ENCODE results near the gene ETNPPL. TPM values are rescaled to one million over a fixed set of nuclear protein-coding genes. Genes with fewer than 3 reads are reported as not detected.

ETNPPL gene
- total RNA-seq, 1 experiment from 2014 or later: 0.35 TPM

- no peak for TF ChIP-seq CTCF (IDR thresholded peaks at IDR 0.05; ENCODE audit: unreplicated experiment)
- Mint-ChIP-seq H3K4me1 (ENCODE audit: low read depth, unreplicated experiment) (peaks cover 8% of the 10 kb centered on the region), H3K27me3 (ENCODE audit: unreplicated experiment) (no peaks in the 10 kb centered on the region), H3K4me3 (ENCODE audit: low read depth, unreplicated experiment) (peak overlapping the region; percentile 75), H3K27ac (ENCODE audit: unreplicated experiment) (no peak overlapping the region), H3K9me3 (ENCODE audit: low read depth, unreplicated experiment) (no peaks in the 10 kb centered on the region), H3K36me3 (ENCODE audit: insufficient read depth, unreplicated experiment) (peaks cover 14% of the 10 kb centered on the region)
- no peak for DNase-seq
- intact Hi-C loops (cut with micrococcal nuclease; ENCODE audit: unreplicated experiment): no loop called here
- CTCF ChIA-PET: no interaction called here
- BruUV-seq (replicated peaks): no TSS peak
Observed at GRCh38 chr4:108763226-108763593, 357 bp upstream of the ETNPPL start.

GRCh38 chr4:108758498-108758897 lies 4.4 kb downstream of the ETNPPL start:
- CTCF ChIA-PET: interaction anchor here (0.8 kb wide), 1 partner anchor 585 kb away, joined by 6 read pairs; no protein-coding TSS in a partner anchor
- BruUV-seq (replicated peaks): no TSS peak
- Mint-ChIP-seq H3K4me1 (ENCODE audit: low read depth, unreplicated experiment) (peaks cover 8% of the 10 kb centered on the region), H3K27ac (ENCODE audit: unreplicated experiment) (no peak overlapping the region), H3K9me3 (ENCODE audit: low read depth, unreplicated experiment) (no peaks in the 10 kb centered on the region), H3K36me3 (ENCODE audit: insufficient read depth, unreplicated experiment) (peaks cover 14% of the 10 kb centered on the region), H3K4me3 (ENCODE audit: low read depth, unreplicated experiment) (no peak overlapping the region), H3K27me3 (ENCODE audit: unreplicated experiment) (no peaks in the 10 kb centered on the region)
- intact Hi-C loops (cut with micrococcal nuclease; ENCODE audit: unreplicated experiment): no loop called here
- DNase-seq: no peak
- no peak for TF ChIP-seq CTCF (IDR thresholded peaks at IDR 0.05; ENCODE audit: unreplicated experiment)

GRCh38 chr4:108754327-108754726 lies 8.5 kb downstream of the ETNPPL start:
- intact Hi-C loops (cut with micrococcal nuclease; ENCODE audit: unreplicated experiment): no loop called here
- no TSS peak for BruUV-seq (replicated peaks)
- no peaks in the 10 kb centered on the region for H3K36me3 Mint-ChIP-seq (ENCODE audit: insufficient read depth, unreplicated experiment)
- no peak overlapping the region for H3K27ac Mint-ChIP-seq (ENCODE audit: unreplicated experiment)
- CTCF ChIA-PET: no interaction called here
- H3K27me3 Mint-ChIP-seq (ENCODE audit: unreplicated experiment): no peaks in the 10 kb centered on the region
- H3K4me1 Mint-ChIP-seq (ENCODE audit: low read depth, unreplicated experiment): no peaks in the 10 kb centered on the region
- DNase-seq: no peak
- no peak overlapping the region for H3K4me3 Mint-ChIP-seq (ENCODE audit: low read depth, unreplicated experiment)
- no peaks in the 10 kb centered on the region for H3K9me3 Mint-ChIP-seq (ENCODE audit: low read depth, unreplicated experiment)
- TF ChIP-seq CTCF (IDR thresholded peaks at IDR 0.05; ENCODE audit: unreplicated experiment): no peak

- H3K4me3 Mint-ChIP-seq (ENCODE audit: low read depth, unreplicated experiment): no peak overlapping the region
- no peaks in the 10 kb centered on the region for H3K27me3 Mint-ChIP-seq (ENCODE audit: unreplicated experiment)
- no peaks in the 10 kb centered on the region for H3K4me1 Mint-ChIP-seq (ENCODE audit: low read depth, unreplicated experiment)
- no peaks in the 10 kb centered on the region for H3K9me3 Mint-ChIP-seq (ENCODE audit: low read depth, unreplicated experiment)
- TF ChIP-seq CTCF (IDR thresholded peaks at IDR 0.05; ENCODE audit: unreplicated experiment): no peak
- BruUV-seq (replicated peaks): no TSS peak
- CTCF ChIA-PET: no interaction called here
- intact Hi-C loops (cut with micrococcal nuclease; ENCODE audit: unreplicated experiment): no loop called here
- H3K27ac Mint-ChIP-seq (ENCODE audit: unreplicated experiment): no peak overlapping the region
- no peak for DNase-seq
- H3K36me3 Mint-ChIP-seq (ENCODE audit: insufficient read depth, unreplicated experiment): no peaks in the 10 kb centered on the region
Observed at GRCh38 chr4:108751321-108751720, 11.5 kb downstream of the ETNPPL start.

Data from Calu3 (cell line).